Measurements from ENCODE around the gene FOXO3. TPM values are rescaled to one million over a fixed set of nuclear protein-coding genes. Genes with fewer than 3 reads are reported as not detected.
A peak's percentile ranks its signal among the peaks of the same experiment; 100 is the strongest.

The FOXO3 gene
- total RNA-seq, 2 donors from 2014 or later = 16.4 to 20.3 TPM

DNA sequence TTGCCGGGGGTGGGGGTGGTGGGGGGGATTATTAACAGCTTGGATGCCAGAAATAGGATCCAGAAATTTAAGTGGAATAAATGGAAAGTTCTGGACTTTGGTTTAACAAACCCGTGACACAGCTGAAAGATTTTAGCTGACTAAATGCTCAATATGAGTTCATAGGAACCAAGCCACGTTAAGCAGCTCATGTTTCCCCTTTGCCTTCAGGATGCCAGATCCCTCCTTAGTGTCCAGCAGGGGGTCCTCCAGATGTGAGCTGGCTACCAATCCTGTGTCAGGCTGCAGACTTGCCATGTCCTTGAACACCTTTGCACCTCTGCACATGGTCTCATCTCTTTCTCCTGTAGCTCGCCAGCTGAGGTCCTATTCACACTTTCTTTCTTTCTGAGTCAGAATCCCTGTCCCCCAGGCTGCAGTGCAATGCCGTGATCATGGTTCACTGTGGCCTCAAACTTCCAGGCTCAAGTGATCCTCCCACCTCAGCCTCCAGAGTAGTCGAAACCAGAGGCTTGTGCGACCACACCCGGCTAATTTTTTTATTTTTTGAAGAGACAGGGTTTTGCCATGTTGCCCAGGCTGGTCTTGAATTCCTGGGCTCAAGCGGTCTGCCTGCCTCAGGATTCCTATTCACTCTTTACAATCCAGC is 154.2 kb downstream of the FOXO3 start:
- Mint-ChIP-seq H3K36me3 (ENCODE audit: low read depth) (no peaks in the 10 kb centered on the region), H3K9me3 (no peaks in the 10 kb centered on the region), H3K27me3 (ENCODE audit: insufficient read depth) (peaks cover 8% of the 10 kb centered on the region), H3K4me3 (no peak overlapping the region), H3K27ac (no peak overlapping the region), H3K4me1 (peaks cover 13% of the 10 kb centered on the region)
- no peak overlapping the region for H3K4me3 ChIP-seq (ENCODE audit: low read length)
- TF ChIP-seq, protein P1, sequence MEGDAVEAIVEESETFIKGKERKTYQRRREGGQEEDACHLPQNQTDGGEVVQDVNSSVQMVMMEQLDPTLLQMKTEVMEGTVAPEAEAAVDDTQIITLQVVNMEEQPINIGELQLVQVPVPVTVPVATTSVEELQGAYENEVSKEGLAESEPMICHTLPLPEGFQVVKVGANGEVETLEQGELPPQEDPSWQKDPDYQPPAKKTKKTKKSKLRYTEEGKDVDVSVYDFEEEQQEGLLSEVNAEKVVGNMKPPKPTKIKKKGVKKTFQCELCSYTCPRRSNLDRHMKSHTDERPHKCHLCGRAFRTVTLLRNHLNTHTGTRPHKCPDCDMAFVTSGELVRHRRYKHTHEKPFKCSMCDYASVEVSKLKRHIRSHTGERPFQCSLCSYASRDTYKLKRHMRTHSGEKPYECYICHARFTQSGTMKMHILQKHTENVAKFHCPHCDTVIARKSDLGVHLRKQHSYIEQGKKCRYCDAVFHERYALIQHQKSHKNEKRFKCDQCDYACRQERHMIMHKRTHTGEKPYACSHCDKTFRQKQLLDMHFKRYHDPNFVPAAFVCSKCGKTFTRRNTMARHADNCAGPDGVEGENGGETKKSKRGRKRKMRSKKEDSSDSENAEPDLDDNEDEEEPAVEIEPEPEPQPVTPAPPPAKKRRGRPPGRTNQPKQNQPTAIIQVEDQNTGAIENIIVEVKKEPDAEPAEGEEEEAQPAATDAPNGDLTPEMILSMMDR (conservative IDR thresholded peaks at IDR 0.05) = peak; percentile 30
- DNase-seq = peak; percentile 45
- H3K9me3 ChIP-seq (ENCODE audit: control insufficient read depth, low read length) = no peaks in the 10 kb centered on the region
- H3K4me1 ChIP-seq (ENCODE audit: control insufficient read depth, insufficient read depth, low read length) = peaks cover 7% of the 10 kb centered on the region
- 91% methylated on average over 7 to 9 of the region's 9 CpGs for WGBS, 2 experiments (ENCODE audit: insufficient coverage in 1 of 2, insufficient read length in 1 of 2)
- no peak overlapping the region for H3K27ac ChIP-seq (ENCODE audit: low read depth, low read length)
- no peaks in the 10 kb centered on the region for H3K27me3 ChIP-seq (ENCODE audit: control insufficient read depth, insufficient read depth, low read length, poor library complexity, severe bottlenecking)
- no peak overlapping the region for H3K9ac ChIP-seq (ENCODE audit: extremely low read depth, low read length, poor library complexity, severe bottlenecking)
- no peaks in the 10 kb centered on the region for H3K36me3 ChIP-seq (ENCODE audit: control insufficient read depth, insufficient read depth, low read length)

DNA sequence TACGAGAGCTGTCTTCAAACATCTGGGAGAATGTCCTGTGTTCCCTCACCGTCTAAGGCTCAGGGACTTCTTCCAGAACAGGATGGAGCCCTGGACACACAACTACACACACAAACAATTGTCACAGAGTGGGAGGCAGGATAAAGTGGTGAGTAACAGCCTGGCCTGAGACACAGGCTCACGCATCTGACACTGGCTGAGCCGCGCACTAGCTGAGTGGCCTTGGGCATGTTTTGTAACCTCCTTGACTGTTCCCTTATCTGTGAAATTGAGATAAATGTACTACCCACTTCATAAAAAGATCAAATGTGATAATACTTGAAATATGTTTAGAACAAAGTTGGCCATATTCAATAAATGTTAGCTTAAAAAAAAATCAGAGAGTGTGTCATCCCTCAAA is 155.1 kb downstream of the FOXO3 start:
- H3K9ac ChIP-seq (ENCODE audit: extremely low read depth, low read length, poor library complexity, severe bottlenecking) = no peak overlapping the region
- Mint-ChIP-seq H3K27ac (no peak overlapping the region), H3K4me3 (no peak overlapping the region), H3K27me3 (ENCODE audit: insufficient read depth) (peaks cover 11% of the 10 kb centered on the region), H3K4me1 (peaks cover 5% of the 10 kb centered on the region), H3K36me3 (ENCODE audit: low read depth) (no peaks in the 10 kb centered on the region), H3K9me3 (no peaks in the 10 kb centered on the region)
- TF ChIP-seq, protein P1 (conservative IDR thresholded peaks at IDR 0.05) = no peak
- H3K36me3 ChIP-seq (ENCODE audit: control insufficient read depth, insufficient read depth, low read length) = no peaks in the 10 kb centered on the region
- no peak overlapping the region for H3K4me3 ChIP-seq (ENCODE audit: low read length)
- no peak overlapping the region for H3K27ac ChIP-seq (ENCODE audit: low read depth, low read length)
- H3K9me3 ChIP-seq (ENCODE audit: control insufficient read depth, low read length) = no peaks in the 10 kb centered on the region
- 95% methylated on average over 5 of the region's 5 CpGs; no CpG with 5 or more reads in 1 of the 2 experiments for WGBS, 2 experiments (ENCODE audit: insufficient coverage in 1 of 2, insufficient read length in 1 of 2)
- H3K27me3 ChIP-seq (ENCODE audit: control insufficient read depth, insufficient read depth, low read length, poor library complexity, severe bottlenecking) = no peaks in the 10 kb centered on the region
- peaks cover 2% of the 10 kb centered on the region for H3K4me1 ChIP-seq (ENCODE audit: control insufficient read depth, insufficient read depth, low read length)
- DNase-seq = peak; percentile 22

DNA sequence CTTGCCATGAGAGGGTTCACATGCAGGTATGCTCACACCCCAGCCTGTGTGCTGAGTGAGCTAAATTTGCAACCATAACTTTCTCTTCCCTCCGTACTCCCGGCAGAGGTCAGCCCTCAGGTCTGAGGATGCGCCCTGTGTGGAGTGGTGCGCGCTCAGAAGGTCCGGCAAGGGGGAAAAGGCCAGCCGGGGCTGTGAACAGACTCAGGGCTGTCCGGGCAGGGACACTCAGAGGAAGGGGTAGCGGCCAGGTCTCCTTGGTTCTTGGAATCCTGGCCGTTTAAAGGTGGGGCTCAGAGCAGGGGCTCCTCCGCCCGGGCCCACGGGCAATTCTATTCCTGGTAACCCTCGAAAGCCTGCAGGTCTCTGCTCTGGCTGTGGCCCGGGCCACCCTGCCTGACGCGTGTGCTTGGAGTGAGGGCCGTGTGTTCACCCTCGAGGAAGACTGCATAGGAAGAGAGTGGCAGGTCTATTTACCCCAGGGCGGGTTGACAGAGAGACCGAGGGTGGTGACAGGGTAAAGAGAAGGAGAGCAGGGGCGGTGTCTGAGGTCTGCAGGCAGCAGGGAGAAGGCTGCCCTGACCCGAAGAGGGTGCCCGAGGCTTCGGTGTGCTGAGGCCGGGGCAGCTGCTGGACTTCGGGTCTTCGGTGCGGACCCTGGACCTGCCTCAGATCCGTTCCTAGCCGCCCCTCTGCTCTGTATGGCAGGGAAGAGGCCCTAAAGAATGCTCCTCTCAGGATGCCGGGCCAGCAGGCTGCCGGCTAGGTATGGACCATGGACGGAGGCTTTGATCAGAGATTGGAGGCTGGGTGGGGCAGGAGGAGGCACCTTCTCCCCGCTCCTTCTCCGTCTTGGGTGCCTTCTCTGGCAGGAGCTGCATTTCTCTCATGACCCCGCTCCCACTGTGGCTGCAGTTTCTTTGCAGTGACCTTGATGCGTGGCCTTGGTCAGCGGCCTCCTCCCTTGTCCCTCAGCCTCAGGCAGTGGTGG is 156.4 kb downstream of the FOXO3 start:
- Histone ChIP-seq H3K4me1 (ENCODE audit: control insufficient read depth, insufficient read depth, low read length) (no peaks in the 10 kb centered on the region), H3K9me3 (ENCODE audit: control insufficient read depth, low read length) (no peaks in the 10 kb centered on the region), H3K9ac (ENCODE audit: extremely low read depth, low read length, poor library complexity, severe bottlenecking) (no peak overlapping the region), H3K27ac (ENCODE audit: low read depth, low read length) (no peak overlapping the region), H3K36me3 (ENCODE audit: control insufficient read depth, insufficient read depth, low read length) (no peaks in the 10 kb centered on the region), H3K4me3 (ENCODE audit: low read length) (no peak overlapping the region), H3K27me3 (ENCODE audit: control insufficient read depth, insufficient read depth, low read length, poor library complexity, severe bottlenecking) (no peaks in the 10 kb centered on the region)
- Mint-ChIP-seq H3K4me3 (no peak overlapping the region), H3K4me1 (peaks cover 9% of the 10 kb centered on the region), H3K36me3 (ENCODE audit: low read depth) (no peaks in the 10 kb centered on the region), H3K9me3 (no peaks in the 10 kb centered on the region), H3K27ac (no peak overlapping the region), H3K27me3 (ENCODE audit: insufficient read depth) (peaks cover 11% of the 10 kb centered on the region)
- WGBS, 2 experiments (ENCODE audit: insufficient coverage in 1 of 2, insufficient read length in 1 of 2) = 91 to 92% methylated on average over 23 to 39 of the region's 39 CpGs
- peak; percentile 45 for DNase-seq
- TF ChIP-seq, protein P1 (conservative IDR thresholded peaks at IDR 0.05) = no peak
